ENCODE measurements around the gene TH.

DNA sequence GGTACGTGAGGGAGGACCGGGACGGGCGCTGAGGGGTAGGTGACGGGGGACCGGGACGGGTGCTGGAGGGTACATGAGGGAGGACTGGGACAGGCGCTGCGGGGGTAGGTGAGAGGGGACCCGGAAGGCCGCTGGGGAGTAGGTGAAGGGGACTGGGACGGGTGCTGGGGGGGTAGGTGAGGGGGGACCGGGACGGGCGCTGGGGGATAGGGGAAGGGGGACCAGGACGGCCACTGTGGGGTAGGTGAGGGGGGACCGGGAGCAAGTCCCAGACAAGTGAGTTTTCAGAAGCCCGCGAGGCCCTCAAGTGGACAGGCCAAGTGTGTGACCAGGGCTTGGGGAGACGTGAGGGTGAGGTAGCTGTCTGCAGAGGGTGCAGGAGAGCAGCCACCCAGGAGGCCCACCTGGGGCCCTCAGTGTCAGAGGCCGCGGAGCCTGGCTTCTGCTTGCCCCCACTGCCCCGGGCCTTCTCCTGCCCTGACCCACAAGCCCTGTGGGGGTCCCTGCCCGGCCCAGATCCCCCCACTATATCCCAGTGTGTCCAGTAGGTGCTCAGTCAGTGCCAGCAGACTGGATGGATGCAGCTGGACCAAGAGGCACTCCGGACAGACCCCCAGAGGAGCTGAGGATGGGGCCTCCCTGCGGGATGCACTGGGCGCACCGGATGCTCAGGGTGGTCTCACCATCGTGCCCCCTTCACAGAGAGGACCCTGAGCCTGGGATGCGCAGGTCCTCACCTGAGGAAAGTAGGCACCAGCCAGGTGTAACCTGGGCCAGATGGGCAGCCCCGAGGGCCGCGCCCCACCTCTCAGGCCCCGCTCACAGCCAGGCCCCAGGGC is 44.2 kb upstream of the TH start:
- no peak for TF ChIP-seq GATA2 (IDR thresholded peaks at IDR 0.05; ENCODE audit: low read depth, low read length)
- no peak for TF ChIP-seq GATA3 (IDR thresholded peaks at IDR 0.05; ENCODE audit: low read depth, low read length)
